Mesothelial cell of epicardium (in vitro differentiated cells): Measurements from ENCODE around the gene HIBADH. TPM values are rescaled to one million over a fixed set of nuclear protein-coding genes. Genes with fewer than 3 reads are reported as not detected.

ENCODE experiments used
- DNase-seq, 2 experiments: peaks; one replicate each; pipeline ENCODE4 v3.0.0; 2021; ENCODE audit warnings: low spot score in 2 of 2; ENCODE audit not compliant: unreplicated experiment in 2 of 2
- H3K27ac Mint-ChIP-seq: 2 replicates; pipeline ENCODE4 v1.8.0; 2021; ENCODE audit warnings: mixed read lengths
- H3K27me3 Mint-ChIP-seq: 2 replicates; pipeline ENCODE4 v1.8.0; 2021; ENCODE audit warnings: low read depth, mixed read lengths
- H3K36me3 Mint-ChIP-seq: 2 replicates; pipeline ENCODE4 v1.8.0; 2021; ENCODE audit warnings: mixed read lengths
- H3K4me1 Mint-ChIP-seq: 2 replicates; pipeline ENCODE4 v1.8.0; 2021; ENCODE audit warnings: mixed read lengths
- H3K4me3 Mint-ChIP-seq: 2 replicates; pipeline ENCODE4 v1.8.0; 2021; ENCODE audit warnings: mild to moderate bottlenecking, moderate library complexity, mixed read lengths
- H3K9me3 Mint-ChIP-seq: 2 replicates; pipeline ENCODE4 v1.8.0; 2021; ENCODE audit warnings: mixed read lengths
- CTCF ChIP-seq: fragments of 200-600 bp; sonication (generic); IDR thresholded peaks from one replicate; pipeline ENCODE4 v1.5.0; 2021; ENCODE audit warnings: antibody characterized with exemption; ENCODE audit not compliant: unreplicated experiment
- total RNA-seq: library from RNA; stranded (reverse); gene quantifications from 3 replicates; pipeline ENCODE4 v1.2.1, GENCODE V29; 2021

The HIBADH gene
- total RNA-seq, 1 donor from 2014 or later, result 33.2 TPM

GRCh38 chr7:27519793-27520469 is 142.8 kb downstream of the HIBADH start:
- H3K4me1 Mint-ChIP-seq, result peaks cover 32% of the 10 kb centered on the region
- no peak overlapping the region for H3K27ac Mint-ChIP-seq
- H3K36me3 Mint-ChIP-seq, result peaks cover 15% of the 10 kb centered on the region
- no peaks in the 10 kb centered on the region for H3K27me3 Mint-ChIP-seq
- H3K9me3 Mint-ChIP-seq, result peaks cover 4% of the 10 kb centered on the region
- no peak for DNase-seq
- no peak overlapping the region for H3K4me3 Mint-ChIP-seq
- TF ChIP-seq CTCF, result no peak

- no peak overlapping the region for H3K4me3 Mint-ChIP-seq
- no peak for TF ChIP-seq CTCF
- H3K9me3 Mint-ChIP-seq, result no peaks in the 10 kb centered on the region
- H3K4me1 Mint-ChIP-seq, result peaks cover 39% of the 10 kb centered on the region
- no peaks in the 10 kb centered on the region for H3K27me3 Mint-ChIP-seq
- H3K36me3 Mint-ChIP-seq, result peaks cover 5% of the 10 kb centered on the region
- DNase-seq, result no peak
- peak overlapping the region; percentile 10 for H3K27ac Mint-ChIP-seq
These were observed 143.9 kb downstream of the HIBADH start for GRCh38 chr7:27518561-27519350.

- no peak for TF ChIP-seq CTCF
- no peak for DNase-seq
- Mint-ChIP-seq H3K9me3 (no peaks in the 10 kb centered on the region), H3K27ac (peak overlapping the region; percentile 41), H3K36me3 (no peaks in the 10 kb centered on the region), H3K4me3 (no peak overlapping the region), H3K4me1 (peaks cover 44% of the 10 kb centered on the region), H3K27me3 (no peaks in the 10 kb centered on the region)
These were observed 146.3 kb downstream of the HIBADH start for GRCh38 chr7:27516421-27516820.

GRCh38 chr7:27515933-27516332 is 146.8 kb downstream of the HIBADH start:
- Mint-ChIP-seq H3K27me3 (no peaks in the 10 kb centered on the region), H3K4me1 (peaks cover 47% of the 10 kb centered on the region), H3K27ac (peak overlapping the region; percentile 53), H3K4me3 (no peak overlapping the region), H3K36me3 (no peaks in the 10 kb centered on the region), H3K9me3 (no peaks in the 10 kb centered on the region)
- TF ChIP-seq CTCF, result no peak
- no peak for DNase-seq

GRCh38 chr7:27514861-27515260 is 147.8 kb downstream of the HIBADH start:
- Mint-ChIP-seq H3K27me3 (no peaks in the 10 kb centered on the region), H3K4me3 (no peak overlapping the region), H3K36me3 (no peaks in the 10 kb centered on the region), H3K4me1 (peaks cover 55% of the 10 kb centered on the region), H3K27ac (peak overlapping the region; percentile 26), H3K9me3 (no peaks in the 10 kb centered on the region)
- DNase-seq, result no peak
- TF ChIP-seq CTCF, result no peak
